Right lobe of liver (tissue), 6 donors: ENCODE measurements around the gene HACE1. TPM values are rescaled to one million over a fixed set of nuclear protein-coding genes. Genes with fewer than 3 reads are reported as not detected.

Experiments used
- ATAC-seq, 4 donors: fragments of 200-7000 bp; cut with Tn5 transposase; one replicate each; pipeline ENCODE4 v1.9.1; 2020; ENCODE audit warnings: mild to moderate bottlenecking in 4 of 4, moderate library complexity in 4 of 4
- DNase-seq, 3 donors: peaks; one replicate each; pipeline ENCODE4 v3.0.0-alpha.2; 2020
- H3K27ac ChIP-seq, 3 donors: fragments of 200-600 bp; one replicate each; pipeline ENCODE4 v1.8.0; 2022
- H3K27me3 ChIP-seq, 2 donors: fragments of 200-600 bp; one replicate each; pipeline ENCODE4 v1.8.0; 2022
- H3K36me3 ChIP-seq, 4 donors: fragments of 200-600 bp; sonication (generic) in 1 of 4; one replicate each; pipeline versions ENCODE4 v1.5.1 to v1.8.0; 2017 to 2022; ENCODE audit warnings: control low read depth in 1 of 4
- H3K4me1 ChIP-seq, 4 donors: fragments of 200-600 bp; sonication (generic) in 1 of 4; one replicate each; pipeline versions ENCODE4 v1.5.1 to v1.8.0; 2017 to 2022; ENCODE audit warnings: control low read depth in 1 of 4
- H3K4me3 ChIP-seq, 3 donors: fragments of 200-600 bp; one replicate each; pipeline ENCODE4 v1.8.0; 2022
- H3K9me3 ChIP-seq, 4 donors: fragments of 200-600 bp; sonication (generic) in 1 of 4; one replicate each; pipeline versions ENCODE4 v1.5.1 to v1.8.0; 2017 to 2022; ENCODE audit warnings: control low read depth in 1 of 4
- CTCF ChIP-seq, 4 donors: fragments of 200-600 bp in 3 of 4; fragments of 450-650 bp in 1 of 4; IDR thresholded peaks; one replicate each; pipeline versions ENCODE4 v1.5.1 to v1.8.0; 2016 to 2022; ENCODE audit warnings: antibody characterized with exemption in 4 of 4, mild to moderate bottlenecking in 2 of 4
- POLR2A ChIP-seq: fragments of 450-650 bp; IDR thresholded peaks from one replicate; pipeline ENCODE4 v1.6.1; 2017; ENCODE audit warnings: antibody characterized with exemption, mild to moderate bottlenecking
- WGBS: methylation state at CpG from one replicate; pipeline ENCODE4 v1.1.6; 2018; ENCODE audit warnings: low coverage, low lambda C conversion rate; ENCODE audit not compliant: insufficient coverage; ENCODE audit errors: missing lambda C conversion rate; 5-methylcytosine and 5-hydroxymethylcytosine counted together
- intact Hi-C, 2 donors: fragments of 100-400 bp; cut with DNase I; formaldehyde crosslinking; loops; one replicate each; pipeline versions ENCODE4 v1.11.2 to v1.14.1; 2022
- total RNA-seq, 6 experiments: library from RNA; depleted of rRNA in 2 of 6; stranded (reverse); fragments of >200 nt in 2 of 6; fragmentation: NEBNext Ultra II Directional in 3 of 6; extraction: Animal tissue kit (Norgen Biotek cat#: 25700) in 3 of 6; gene quantifications; one replicate each; pipeline versions ENCODE4 v1.1.0 to v1.2.4, GENCODE V29; 2016 to 2023
- donor health status: DM: no; HTN: yes; CAD: no.
- donor health status: DM: no; HTN: no; CAD: no.
- donor health status: DM: no; HTN: no; CAD: no.
- donor health status: DM: no; HTN: yes; CAD: no.
- donor health status: DM: no; HTN: yes; CAD: no.

The HACE1 gene
- total RNA-seq, 6 experiments from 2014 or later: 2.7 to 3.7 (median 3.1) TPM

- Histone ChIP-seq H3K4me1 (no peaks in the 10 kb centered on the region), H3K9me3 (no peaks in the 10 kb centered on the region), H3K36me3 (no peaks in the 10 kb centered on the region), H3K27me3 (no peaks in the 10 kb centered on the region), H3K27ac (no peak overlapping the region), H3K4me3 (no peak overlapping the region)
- no peak for ATAC-seq
- no peak for TF ChIP-seq CTCF (IDR thresholded peaks at IDR 0.05)
- no peak for TF ChIP-seq POLR2A
- DNase-seq: no peak
- intact Hi-C loops: loop anchor here in 1 of 2 donors (10.0 kb wide), 1 partner anchor 85 kb away; no protein-coding TSS in a partner anchor
- WGBS: 65% methylated on average over 3 of the region's 3 CpGs
Observed at GRCh38 chr6:104689551-104690205, 170.0 kb downstream of the HACE1 start.

DNA sequence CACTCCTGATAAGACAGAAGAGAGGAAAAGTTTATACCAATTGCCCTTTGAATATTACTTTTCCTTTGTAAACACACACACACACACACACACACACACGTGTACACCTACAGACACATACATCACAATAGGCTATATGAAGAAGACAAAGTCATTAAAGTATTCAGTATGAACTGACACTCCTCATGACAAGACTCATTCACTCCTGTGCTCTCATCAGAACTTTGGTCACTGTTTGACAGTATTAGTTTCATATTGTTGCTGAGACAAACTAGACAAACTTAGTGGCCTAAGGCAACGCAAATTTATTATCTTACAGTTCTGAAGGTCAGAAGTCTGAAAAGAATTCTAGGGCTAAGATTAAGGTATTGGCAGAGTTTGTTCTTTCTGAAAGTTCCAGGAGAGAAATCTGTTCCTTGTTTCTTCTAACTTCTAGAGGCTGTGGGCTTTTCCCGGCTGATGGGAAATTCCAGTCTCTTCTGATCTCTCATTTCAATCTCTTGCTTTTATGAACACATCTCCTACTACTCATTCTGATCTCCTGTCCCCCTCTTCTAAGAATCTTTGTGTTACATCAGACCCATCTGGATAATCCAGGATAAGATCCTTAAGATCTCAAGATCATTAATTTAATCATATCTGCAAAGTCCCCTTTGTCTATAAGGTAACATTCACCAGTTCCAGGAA lies 171.3 kb downstream of the HACE1 start:
- Histone ChIP-seq H3K36me3 (no peaks in the 10 kb centered on the region), H3K27me3 (no peaks in the 10 kb centered on the region), H3K4me3 (no peak overlapping the region), H3K27ac (no peak overlapping the region), H3K9me3 (no peaks in the 10 kb centered on the region), H3K4me1 (no peaks in the 10 kb centered on the region)
- intact Hi-C loops: loop anchor here in 1 of 2 donors (10.0 kb wide), 1 partner anchor 86 kb away; no protein-coding TSS in a partner anchor
- TF ChIP-seq POLR2A: no peak
- no peak for TF ChIP-seq CTCF (IDR thresholded peaks at IDR 0.05)
- no peak for DNase-seq
- WGBS: 50% methylated on average over 3 of the region's 3 CpGs
- ATAC-seq: no peak

DNA sequence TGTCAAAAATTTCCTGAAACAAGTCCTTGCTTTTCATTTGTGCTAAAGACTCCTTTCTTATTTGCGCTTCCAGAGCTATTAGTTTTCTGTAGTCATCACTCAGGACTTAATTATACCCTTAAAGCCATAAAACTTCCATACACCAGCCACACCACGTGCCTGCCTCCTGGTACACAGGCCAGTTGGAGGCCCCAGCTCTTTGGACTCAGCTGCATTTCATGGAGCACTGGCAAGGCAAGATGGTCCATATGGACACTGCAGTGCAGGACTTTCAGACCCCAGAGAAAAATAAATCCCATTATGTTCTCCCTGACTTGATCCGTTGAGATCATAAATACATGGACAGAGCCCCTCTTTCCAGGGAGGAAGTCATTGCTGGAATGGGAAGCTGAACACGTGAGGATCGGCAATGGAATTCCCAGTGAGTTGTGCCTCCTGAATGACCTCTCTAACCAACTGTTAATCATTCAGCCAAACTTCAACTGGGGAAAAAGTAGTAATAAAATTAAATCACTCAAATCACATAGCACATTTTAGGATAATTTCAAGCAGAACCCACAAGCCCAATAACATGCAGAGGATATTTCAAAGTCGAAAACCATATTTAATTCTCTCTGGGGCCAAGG lies 173.1 kb downstream of the HACE1 start:
- ATAC-seq: no peak
- no peak for TF ChIP-seq CTCF (IDR thresholded peaks at IDR 0.05)
- no peak for TF ChIP-seq POLR2A

GRCh38 chr6:104685871-104686549 lies 173.7 kb downstream of the HACE1 start:
- ATAC-seq (no peak), DNase-seq (no peak)
- Histone ChIP-seq H3K27me3 (no peaks in the 10 kb centered on the region), H3K4me3 (no peak overlapping the region), H3K9me3 (no peaks in the 10 kb centered on the region), H3K27ac (no peak overlapping the region), H3K36me3 (no peaks in the 10 kb centered on the region), H3K4me1 (no peaks in the 10 kb centered on the region)
- TF ChIP-seq CTCF (IDR thresholded peaks at IDR 0.05): no peak
- TF ChIP-seq POLR2A: no peak
- 49% methylated on average over 6 of the region's 6 CpGs for WGBS
- intact Hi-C loops: loop anchor here in 1 of 2 donors (10.0 kb wide), 1 partner anchor 89 kb away; no protein-coding TSS in a partner anchor

More for the DNA sequence above, 173.1 kb downstream of the HACE1 start:
- Histone ChIP-seq H3K27ac (no peak overlapping the region), H3K9me3 (no peaks in the 10 kb centered on the region), H3K36me3 (no peaks in the 10 kb centered on the region), H3K4me3 (no peak overlapping the region), H3K27me3 (no peaks in the 10 kb centered on the region), H3K4me1 (no peaks in the 10 kb centered on the region)
- intact Hi-C loops: loop anchor here in 1 of 2 donors (10.0 kb wide), 1 partner anchor 88 kb away; no protein-coding TSS in a partner anchor
- DNase-seq: no peak
- WGBS: 61% methylated on average over 5 of the region's 6 CpGs
